Retina (tissue), 1 donor: Measurements from ENCODE around the gene ATP2B1.

Experiments
- DNase-seq: peaks from one replicate; pipeline ENCODE4 v3.0.0-alpha.2; 2016

Gene ATP2B1

GRCh38 chr12:89690925-89691324, 17.7 kb downstream of the ATP2B1 start:
- DNase-seq, result no peak

GRCh38 chr12:89689306-89689705, 19.3 kb downstream of the ATP2B1 start:
- DNase-seq, result no peak

GRCh38 chr12:89686311-89686710, 22.3 kb downstream of the ATP2B1 start:
- no peak for DNase-seq

- no peak for DNase-seq
Measured at GRCh38 chr12:89685363-89685972, 23.2 kb downstream of the ATP2B1 start.

GRCh38 chr12:89684136-89684535, 24.5 kb downstream of the ATP2B1 start:
- no peak for DNase-seq

- DNase-seq, result no peak
Measured at GRCh38 chr12:89682284-89682683, 26.4 kb downstream of the ATP2B1 start.

GRCh38 chr12:89680409-89680808, 28.2 kb downstream of the ATP2B1 start:
- DNase-seq, result no peak

GRCh38 chr12:89679631-89680030, 29.0 kb downstream of the ATP2B1 start:
- DNase-seq, result no peak

GRCh38 chr12:89678225-89678624, 30.4 kb downstream of the ATP2B1 start:
- DNase-seq, result no peak

- no peak for DNase-seq
Measured at GRCh38 chr12:89676930-89677329, 31.7 kb downstream of the ATP2B1 start.

GRCh38 chr12:89674326-89674942, 34.2 kb downstream of the ATP2B1 start:
- DNase-seq, result no peak

GRCh38 chr12:89673603-89674002, 35.0 kb downstream of the ATP2B1 start:
- DNase-seq, result no peak

GRCh38 chr12:89672589-89672979, 36.1 kb downstream of the ATP2B1 start:
- no peak for DNase-seq

- no peak for DNase-seq
Measured at GRCh38 chr12:89671469-89671868, 37.2 kb downstream of the ATP2B1 start.

- no peak for DNase-seq
Measured at GRCh38 chr12:89669197-89669596, 39.4 kb downstream of the ATP2B1 start.

- DNase-seq, result no peak
Measured at GRCh38 chr12:89665556-89665955, 43.1 kb downstream of the ATP2B1 start.

- no peak for DNase-seq
Measured at GRCh38 chr12:89664441-89664840, 44.2 kb downstream of the ATP2B1 start.

GRCh38 chr12:89663577-89664357, 44.9 kb downstream of the ATP2B1 start:
- DNase-seq, result no peak

- DNase-seq, result no peak
Measured at GRCh38 chr12:89662623-89663022, 46.0 kb downstream of the ATP2B1 start.

- DNase-seq, result no peak
Measured at GRCh38 chr12:89661706-89662330, 46.8 kb downstream of the ATP2B1 start.

GRCh38 chr12:89657739-89658138, 50.9 kb downstream of the ATP2B1 start:
- DNase-seq, result no peak

- no peak for DNase-seq
Measured at GRCh38 chr12:89657066-89657465, 51.6 kb downstream of the ATP2B1 start.

- DNase-seq, result no peak
Measured at GRCh38 chr12:89655841-89656240, 52.8 kb downstream of the ATP2B1 start.

GRCh38 chr12:89651192-89651591, 57.4 kb downstream of the ATP2B1 start:
- no peak for DNase-seq
